ENCODE results near the gene RBM33.

Gene RBM33

GRCh38 chr7:155738104-155738503 is 93.6 kb downstream of the RBM33 start:
- no peaks in the 10 kb centered on the region for H3K27me3 Mint-ChIP-seq
- H3K4me1 Mint-ChIP-seq: peaks cover 57% of the 10 kb centered on the region
- no peak for DNase-seq
- CTCF ChIA-PET: interaction anchor here (0.7 to 6.8 kb wide), 4 partner anchors 28 to 358 kb away, joined by 3 to 38 read pairs (median 4); no protein-coding TSS in a partner anchor
- H3K27ac Mint-ChIP-seq: no peak overlapping the region
- no peak overlapping the region for H3K4me3 Mint-ChIP-seq
- peaks cover 54% of the 10 kb centered on the region for H3K36me3 Mint-ChIP-seq
- no peaks in the 10 kb centered on the region for H3K9me3 Mint-ChIP-seq

GRCh38 chr7:155738652-155739537 is 94.4 kb downstream of the RBM33 start:
- CTCF ChIA-PET: interaction anchor here (0.7 to 6.8 kb wide), 6 partner anchors 26 to 359 kb away, joined by 3 to 38 read pairs (median 3); no protein-coding TSS in a partner anchor
- H3K27ac Mint-ChIP-seq: peak overlapping the region; percentile 53
- H3K27me3 Mint-ChIP-seq: no peaks in the 10 kb centered on the region
- H3K9me3 Mint-ChIP-seq: no peaks in the 10 kb centered on the region
- peak; percentile 80 for DNase-seq
- H3K36me3 Mint-ChIP-seq: peaks cover 55% of the 10 kb centered on the region
- H3K4me3 Mint-ChIP-seq: peak overlapping the region; percentile 23
- peaks cover 49% of the 10 kb centered on the region for H3K4me1 Mint-ChIP-seq

- CTCF ChIA-PET: interaction anchor here (0.7 to 6.8 kb wide), 5 partner anchors 25 to 360 kb away, joined by 3 to 38 read pairs (median 3); no protein-coding TSS in a partner anchor
- Mint-ChIP-seq H3K27ac (peak overlapping the region; percentile 90), H3K9me3 (no peaks in the 10 kb centered on the region), H3K27me3 (no peaks in the 10 kb centered on the region), H3K4me1 (peaks cover 46% of the 10 kb centered on the region), H3K4me3 (peak overlapping the region; percentile 37), H3K36me3 (peaks cover 58% of the 10 kb centered on the region)
- DNase-seq: peak; percentile 42
These were observed 95.2 kb downstream of the RBM33 start for GRCh38 chr7:155739538-155740143.

- peaks cover 49% of the 10 kb centered on the region for H3K4me1 Mint-ChIP-seq
- H3K27me3 Mint-ChIP-seq: no peaks in the 10 kb centered on the region
- CTCF ChIA-PET: interaction anchor here (0.8 to 2.3 kb wide), 5 partner anchors 9 to 144 kb away, joined by 3 to 8 read pairs (median 4); no protein-coding TSS in a partner anchor
- H3K27ac Mint-ChIP-seq: peak overlapping the region; percentile 14
- peaks cover 67% of the 10 kb centered on the region for H3K36me3 Mint-ChIP-seq
- H3K4me3 Mint-ChIP-seq: no peak overlapping the region
- H3K9me3 Mint-ChIP-seq: no peaks in the 10 kb centered on the region
- DNase-seq: no peak
These were observed 96.6 kb downstream of the RBM33 start for GRCh38 chr7:155741082-155741481.

GRCh38 chr7:155741805-155742204 is 97.3 kb downstream of the RBM33 start:
- Mint-ChIP-seq H3K27ac (no peak overlapping the region), H3K27me3 (no peaks in the 10 kb centered on the region), H3K4me3 (no peak overlapping the region), H3K36me3 (peaks cover 72% of the 10 kb centered on the region), H3K9me3 (no peaks in the 10 kb centered on the region), H3K4me1 (peaks cover 52% of the 10 kb centered on the region)
- CTCF ChIA-PET: interaction anchor here (2.3 kb wide), 1 partner anchor 143 kb away, joined by 8 read pairs; no protein-coding TSS in a partner anchor
- no peak for DNase-seq

GRCh38 chr7:155743177-155743576 is 98.7 kb downstream of the RBM33 start:
- H3K9me3 Mint-ChIP-seq: no peaks in the 10 kb centered on the region
- H3K36me3 Mint-ChIP-seq: peaks cover 67% of the 10 kb centered on the region
- H3K27ac Mint-ChIP-seq: no peak overlapping the region
- H3K4me1 Mint-ChIP-seq: peaks cover 41% of the 10 kb centered on the region
- H3K27me3 Mint-ChIP-seq: no peaks in the 10 kb centered on the region
- no peak overlapping the region for H3K4me3 Mint-ChIP-seq
- DNase-seq: no peak
- CTCF ChIA-PET: no interaction called here

- Mint-ChIP-seq H3K27ac (no peak overlapping the region), H3K4me1 (peaks cover 29% of the 10 kb centered on the region)
These were observed 100.7 kb downstream of the RBM33 start for GRCh38 chr7:155744971-155745683.

GRCh38 chr7:155745737-155746136 is 101.3 kb downstream of the RBM33 start:
- CTCF ChIA-PET: interaction anchor here (1.9 to 2.0 kb wide), 2 partner anchors 18 to 22 kb away, joined by 6 to 10 read pairs; no protein-coding TSS in a partner anchor
- no peaks in the 10 kb centered on the region for H3K27me3 Mint-ChIP-seq
- H3K4me1 Mint-ChIP-seq: peaks cover 25% of the 10 kb centered on the region
- H3K4me3 Mint-ChIP-seq: no peak overlapping the region
- no peak for DNase-seq
- H3K36me3 Mint-ChIP-seq: peaks cover 65% of the 10 kb centered on the region
- peak overlapping the region; percentile 11 for H3K27ac Mint-ChIP-seq
- H3K9me3 Mint-ChIP-seq: no peaks in the 10 kb centered on the region

More at GRCh38 chr7:155744971-155745683, 100.7 kb downstream of the RBM33 start:
- no peaks in the 10 kb centered on the region for H3K27me3 Mint-ChIP-seq
- H3K9me3 Mint-ChIP-seq: no peaks in the 10 kb centered on the region
- no peak overlapping the region for H3K4me3 Mint-ChIP-seq
- CTCF ChIA-PET: interaction anchor here (1.9 kb wide), 1 partner anchor 23 kb away, joined by 6 read pairs; no protein-coding TSS in a partner anchor
- no peak for DNase-seq
- H3K36me3 Mint-ChIP-seq: peaks cover 71% of the 10 kb centered on the region

GRCh38 chr7:155746188-155746587 is 101.7 kb downstream of the RBM33 start:
- no peak for DNase-seq
- CTCF ChIA-PET: interaction anchor here (1.9 to 2.0 kb wide), 2 partner anchors 17 to 22 kb away, joined by 6 to 10 read pairs; no protein-coding TSS in a partner anchor
- Mint-ChIP-seq H3K36me3 (peaks cover 62% of the 10 kb centered on the region), H3K27ac (no peak overlapping the region), H3K4me1 (peaks cover 20% of the 10 kb centered on the region), H3K4me3 (no peak overlapping the region), H3K27me3 (no peaks in the 10 kb centered on the region), H3K9me3 (no peaks in the 10 kb centered on the region)

GRCh38 chr7:155747209-155747608 is 102.7 kb downstream of the RBM33 start:
- no peaks in the 10 kb centered on the region for H3K27me3 Mint-ChIP-seq
- no peak overlapping the region for H3K4me3 Mint-ChIP-seq
- H3K36me3 Mint-ChIP-seq: peaks cover 57% of the 10 kb centered on the region
- CTCF ChIA-PET: interaction anchor here (1.9 to 2.0 kb wide), 2 partner anchors 16 to 21 kb away, joined by 6 to 10 read pairs; no protein-coding TSS in a partner anchor
- peaks cover 21% of the 10 kb centered on the region for H3K4me1 Mint-ChIP-seq
- DNase-seq: no peak
- H3K27ac Mint-ChIP-seq: no peak overlapping the region
- no peaks in the 10 kb centered on the region for H3K9me3 Mint-ChIP-seq

GRCh38 chr7:155749578-155749977 is 105.1 kb downstream of the RBM33 start:
- no peaks in the 10 kb centered on the region for H3K27me3 Mint-ChIP-seq
- CTCF ChIA-PET: no interaction called here
- H3K36me3 Mint-ChIP-seq: peaks cover 52% of the 10 kb centered on the region
- peaks cover 39% of the 10 kb centered on the region for H3K4me1 Mint-ChIP-seq
- H3K9me3 Mint-ChIP-seq: no peaks in the 10 kb centered on the region
- DNase-seq: no peak
- H3K4me3 Mint-ChIP-seq: no peak overlapping the region
- H3K27ac Mint-ChIP-seq: no peak overlapping the region

- H3K4me3 Mint-ChIP-seq: no peak overlapping the region
- H3K36me3 Mint-ChIP-seq: peaks cover 48% of the 10 kb centered on the region
- no peaks in the 10 kb centered on the region for H3K9me3 Mint-ChIP-seq
- H3K4me1 Mint-ChIP-seq: peaks cover 43% of the 10 kb centered on the region
- H3K27ac Mint-ChIP-seq: no peak overlapping the region
- CTCF ChIA-PET: interaction anchor here (1.3 kb wide), 1 partner anchor 154 kb away, joined by 3 read pairs; no protein-coding TSS in a partner anchor
- no peak for DNase-seq
- H3K27me3 Mint-ChIP-seq: no peaks in the 10 kb centered on the region
These were observed 106.0 kb downstream of the RBM33 start for GRCh38 chr7:155750255-155751125.

- Mint-ChIP-seq H3K4me3 (no peak overlapping the region), H3K36me3 (peaks cover 43% of the 10 kb centered on the region), H3K9me3 (no peaks in the 10 kb centered on the region), H3K4me1 (peaks cover 42% of the 10 kb centered on the region), H3K27me3 (no peaks in the 10 kb centered on the region), H3K27ac (no peak overlapping the region)
- CTCF ChIA-PET: interaction anchor here (1.3 kb wide), 1 partner anchor 155 kb away, joined by 3 read pairs; no protein-coding TSS in a partner anchor
- DNase-seq: no peak
These were observed 106.9 kb downstream of the RBM33 start for GRCh38 chr7:155751409-155751808.
